ENCODE measurements around the gene ALDH1L2. TPM values are rescaled to one million over a fixed set of nuclear protein-coding genes. Genes with fewer than 3 reads are reported as not detected.

ALDH1L2 gene
- total RNA-seq, 1 experiment from 2014 or later = 1.9 TPM

DNA sequence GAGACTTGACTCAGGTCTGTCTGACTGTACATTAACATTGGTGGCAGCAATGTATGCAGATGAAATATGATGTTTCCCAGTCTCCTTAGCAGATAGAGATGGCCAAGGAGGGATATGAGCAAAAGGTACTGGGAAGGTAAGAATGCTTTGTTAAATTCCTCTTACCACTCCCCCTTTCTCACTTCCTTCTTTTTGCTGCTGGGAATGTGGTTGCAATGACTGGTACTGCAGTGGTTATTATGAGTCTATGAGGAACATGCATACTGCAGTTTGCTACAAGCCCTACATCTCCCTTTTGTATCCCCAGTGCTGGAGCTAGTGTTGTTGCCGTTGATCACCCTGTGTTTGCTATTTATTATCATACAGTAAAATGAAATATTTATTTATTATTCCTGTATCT, 35.9 kb downstream of the ALDH1L2 start:
- WGBS (ENCODE audit: extremely low coverage, insufficient read length, low lambda C conversion rate) = no CpG with 5 or more reads among the region's 1 CpG

More for the DNA sequence above, 35.9 kb downstream of the ALDH1L2 start:
- no peak overlapping the region for H3K4ac ChIP-seq (ENCODE audit: low read depth, low read length)
- no peak overlapping the region for H4K5ac ChIP-seq (ENCODE audit: insufficient read length, low read depth, low read length)
- H2BK120ac ChIP-seq (ENCODE audit: low read depth, low read length, poor library complexity, severe bottlenecking) = no peak overlapping the region
- no peak overlapping the region for H3K4me2 ChIP-seq (ENCODE audit: insufficient read depth, insufficient read length, low read length)
- no peaks in the 10 kb centered on the region; the same call in 1 of the 2 replicates for H3K4me1 ChIP-seq (ENCODE audit: insufficient read depth, low read length)
- Mint-ChIP-seq H3K27ac (no peak overlapping the region; a peak in 1 of 7 replicates), H3K4me1 (peaks cover 2 to 4% of the 10 kb centered on the region in 2 experiments; a peak in 3 of 4 replicates), H3K27me3 (ENCODE audit: low read depth) (no peaks in the 10 kb centered on the region), H3K36me3 (ENCODE audit: insufficient read depth in 1 of 3, low read depth in 3 of 3) (peaks cover 0 to 2% (median 0%) of the 10 kb centered on the region in 3 experiments; a peak in 1 of 7 replicates), H3K9me3 (no peaks in the 10 kb centered on the region), H3K4me3 (no peak overlapping the region)
- no peak overlapping the region for H4K8ac ChIP-seq (replicated peaks; ENCODE audit: insufficient read length, low read depth, low read length)
- no peak overlapping the region for H3K56ac ChIP-seq (ENCODE audit: insufficient read length, low read depth, low read length)
- DNase-seq = no peak
- no peak overlapping the region for H3K14ac ChIP-seq (ENCODE audit: insufficient read depth, low read length)
- no peaks in the 10 kb centered on the region for H3K27me3 ChIP-seq (ENCODE audit: insufficient read depth, low read length)
- H3K27ac ChIP-seq (ENCODE audit: insufficient read length, low read depth, low read length) = no peak overlapping the region
- no peak overlapping the region for H3K18ac ChIP-seq (ENCODE audit: insufficient read length, low read depth, low read length)
- no peak overlapping the region for H3T11ph ChIP-seq (ENCODE audit: low read length)
- no peak overlapping the region for H2AK5ac ChIP-seq (ENCODE audit: insufficient read length, low read length)
- no peaks in the 10 kb centered on the region for H4K20me1 ChIP-seq (ENCODE audit: control insufficient read depth, insufficient read depth, insufficient read length)
- H2BK15ac ChIP-seq (ENCODE audit: low read depth, low read length) = no peak overlapping the region
- TF ChIP-seq, protein P1, sequence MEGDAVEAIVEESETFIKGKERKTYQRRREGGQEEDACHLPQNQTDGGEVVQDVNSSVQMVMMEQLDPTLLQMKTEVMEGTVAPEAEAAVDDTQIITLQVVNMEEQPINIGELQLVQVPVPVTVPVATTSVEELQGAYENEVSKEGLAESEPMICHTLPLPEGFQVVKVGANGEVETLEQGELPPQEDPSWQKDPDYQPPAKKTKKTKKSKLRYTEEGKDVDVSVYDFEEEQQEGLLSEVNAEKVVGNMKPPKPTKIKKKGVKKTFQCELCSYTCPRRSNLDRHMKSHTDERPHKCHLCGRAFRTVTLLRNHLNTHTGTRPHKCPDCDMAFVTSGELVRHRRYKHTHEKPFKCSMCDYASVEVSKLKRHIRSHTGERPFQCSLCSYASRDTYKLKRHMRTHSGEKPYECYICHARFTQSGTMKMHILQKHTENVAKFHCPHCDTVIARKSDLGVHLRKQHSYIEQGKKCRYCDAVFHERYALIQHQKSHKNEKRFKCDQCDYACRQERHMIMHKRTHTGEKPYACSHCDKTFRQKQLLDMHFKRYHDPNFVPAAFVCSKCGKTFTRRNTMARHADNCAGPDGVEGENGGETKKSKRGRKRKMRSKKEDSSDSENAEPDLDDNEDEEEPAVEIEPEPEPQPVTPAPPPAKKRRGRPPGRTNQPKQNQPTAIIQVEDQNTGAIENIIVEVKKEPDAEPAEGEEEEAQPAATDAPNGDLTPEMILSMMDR (conservative IDR thresholded peaks at IDR 0.05) = no peak
- H3K23me2 ChIP-seq (ENCODE audit: insufficient read length, low read depth, low read length, poor library complexity, severe bottlenecking) = no peaks in the 10 kb centered on the region
- no peaks in the 10 kb centered on the region for H3K79me1 ChIP-seq (ENCODE audit: insufficient read depth, low read depth, low read length, poor library complexity, severe bottlenecking)
- no peak overlapping the region for H4K91ac ChIP-seq (ENCODE audit: insufficient read length, low read depth, low read length)
- no peaks in the 10 kb centered on the region for H3K79me2 ChIP-seq (ENCODE audit: insufficient read depth, low read length)
- H3K23ac ChIP-seq (ENCODE audit: insufficient read length, low read depth, low read length) = no peak overlapping the region
- no peak overlapping the region for H3K9ac ChIP-seq (ENCODE audit: extremely low read depth, insufficient read length, low read length)
- no peak overlapping the region for H2BK5ac ChIP-seq (ENCODE audit: insufficient read length, low read length)
- no peak overlapping the region for H2AFZ ChIP-seq (ENCODE audit: low read length)
- H3K9me3 ChIP-seq (ENCODE audit: control insufficient read depth, low read depth, low read length) = no peaks in the 10 kb centered on the region
- no peak overlapping the region for H2BK12ac ChIP-seq (ENCODE audit: insufficient read length, low read depth, low read length)
- no peak overlapping the region for H2BK20ac ChIP-seq (ENCODE audit: low read depth, low read length, poor library complexity, severe bottlenecking)

Data from H9 (cell line).